ENCODE results near the gene PCDH15.

- no peak for TF ChIP-seq CTCF (IDR thresholded peaks at IDR 0.05)
- no peak for TF ChIP-seq POLR2A (IDR thresholded peaks at IDR 0.05)
- TF ChIP-seq POLR2AphosphoS5 (IDR thresholded peaks at IDR 0.05): no peak
These were observed 482.6 kb downstream of the PCDH15 start for GRCh38 chr10:54318470-54318869.

Measured in prostate gland (tissue), 2 donors.